Motor neuron (in vitro differentiated cells): Measurements from ENCODE around the gene IGF1R. TPM values are rescaled to one million over a fixed set of nuclear protein-coding genes. Genes with fewer than 3 reads are reported as not detected.

ENCODE experiments used
- ATAC-seq, 8 experiments: fragments of 200-7000 bp; cut with Tn5 transposase; replicated peaks in 6 of 8; 2 replicates each; pipeline ENCODE4 v1.8.0; 2021; ENCODE audit warnings: mild to moderate bottlenecking in 8 of 8, moderate library complexity in 8 of 8
- H3K27ac ChIP-seq, 2 donors: fragments of 250-450 bp; sonication (Bioruptor Pico); 2 replicates each; pipeline ENCODE4 v1.9.0; 2021; ENCODE audit warnings: antibody characterized with exemption in 2 of 2, mild to moderate bottlenecking in 2 of 2, moderate library complexity in 1 of 2
- H3K4me1 ChIP-seq, 2 donors: fragments of 250-450 bp; sonication (Bioruptor Pico); replicated peaks in 1 of 2; 2 replicates each; pipeline ENCODE4 v1.6.1; 2021; ENCODE audit warnings: antibody characterized with exemption in 2 of 2, mild to moderate bottlenecking in 2 of 2, moderate library complexity in 1 of 2
- H3K4me3 ChIP-seq, 5 donors: fragments of 250-450 bp; sonication (Bioruptor Pico); 2 replicates each; pipeline ENCODE4 v1.9.0; 2021; ENCODE audit warnings: antibody characterized with exemption in 5 of 5, mild to moderate bottlenecking in 5 of 5, moderate library complexity in 4 of 5
- WGBS, 10 experiments: fragments of 450-650 bp; shearing (Covaris generic); methylation state at CpG; one replicate each; pipeline ENCODE4 v1.0.0; 2022; 5-methylcytosine and 5-hydroxymethylcytosine counted together
- in situ Hi-C, 9 experiments: fragments of 400-800 bp; cut with MboI; loops; one replicate each; pipeline ENCODE4 v1.15.0; 2021; ENCODE audit warnings: low sequenced_read_pairs in 9 of 9, low pct_unique_long_range_greater_than_20kb in 2 of 9; ENCODE audit not compliant: unreplicated experiment in 9 of 9
- total RNA-seq, 8 experiments: library from RNA; unstranded; fragments of 300-600 nt; gene quantifications; 2 replicates each; pipeline versions ENCODE4 v1.2.3 to v1.2.4, GENCODE V29; 2022

The IGF1R gene
- total RNA-seq, 8 experiments from 2014 or later, result 12.5 to 43.5 (median 26.1) TPM

- H3K27ac ChIP-seq, result no peak overlapping the region
- H3K4me1 ChIP-seq, result peaks cover 61 to 69% of the 10 kb centered on the region in 2 donors
- 20 to 79% (median 62%) methylated on average over 1 to 10 of the region's 10 CpGs; no CpG with 5 or more reads in 1 of the 10 experiments for WGBS, 10 experiments
- ATAC-seq, result no peak
- H3K4me3 ChIP-seq, result no peak overlapping the region
- in situ Hi-C loops, result no loop called here
Observed at GRCh38 chr15:98718426-98719136, 70.2 kb downstream of the IGF1R start.

GRCh38 chr15:98719137-98719740, 70.9 kb downstream of the IGF1R start:
- H3K4me1 ChIP-seq, result peaks cover 64 to 70% of the 10 kb centered on the region in 2 donors
- WGBS, 10 experiments, result 50 to 93% (median 61%) methylated on average over 1 to 5 of the region's 5 CpGs; no CpG with 5 or more reads in 3 of the 10 experiments
- H3K4me3 ChIP-seq, result no peak overlapping the region
- no peak overlapping the region for H3K27ac ChIP-seq
- ATAC-seq, result peak in 1 of 8 experiments; percentile 25
- in situ Hi-C loops, result no loop called here

DNA sequence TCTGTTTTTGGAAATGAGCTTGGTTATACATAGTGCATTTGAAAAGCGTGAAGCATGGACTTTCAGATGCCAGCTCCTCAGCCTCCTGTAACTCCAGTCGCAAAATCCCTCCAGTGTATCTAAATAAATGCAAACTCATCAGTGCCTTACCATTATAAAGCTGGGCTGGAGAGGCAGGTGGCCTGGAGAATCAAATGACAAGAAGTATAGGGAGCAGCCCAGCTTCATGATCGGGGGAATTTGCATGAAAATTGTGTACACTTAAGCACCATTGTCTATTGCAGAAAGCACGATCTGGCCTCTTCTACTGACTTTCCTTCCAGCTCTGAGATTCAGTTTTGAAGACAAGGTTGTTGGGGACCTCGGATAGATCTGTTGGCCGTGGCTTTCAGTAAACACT, 71.7 kb downstream of the IGF1R start:
- 31 to 90% (median 82%) methylated on average over 1 to 5 of the region's 6 CpGs; no CpG with 5 or more reads in 1 of the 10 experiments for WGBS, 10 experiments

GRCh38 chr15:98720577-98721565, 72.5 kb downstream of the IGF1R start:
- H3K4me1 ChIP-seq, result peaks cover 53 to 60% of the 10 kb centered on the region in 2 donors
- WGBS, 10 experiments, result 22 to 100% (median 86%) methylated on average over 1 to 9 of the region's 11 CpGs; no CpG with 5 or more reads in 1 of the 10 experiments
- in situ Hi-C loops, result no loop called here

More for the DNA sequence above, 71.7 kb downstream of the IGF1R start:
- Histone ChIP-seq H3K4me3 (no peak overlapping the region), H3K4me1 (peaks cover 58 to 66% of the 10 kb centered on the region in 2 donors), H3K27ac (peak overlapping the region in 1 of 2 donors; percentile 17)
- in situ Hi-C loops, result no loop called here
- peak in 5 of 8 experiments; percentile 7 to 67 (median 59) for ATAC-seq

GRCh38 chr15:98722209-98722608, 73.9 kb downstream of the IGF1R start:
- ATAC-seq, result no peak
- Histone ChIP-seq H3K27ac (no peak overlapping the region), H3K4me3 (no peak overlapping the region), H3K4me1 (peaks cover 54 to 55% of the 10 kb centered on the region in 2 donors)
- WGBS, 10 experiments, result 87 to 100% (median 93%) methylated on average over 1 to 8 of the region's 8 CpGs; no CpG with 5 or more reads in 1 of the 10 experiments
- in situ Hi-C loops, result no loop called here

More at GRCh38 chr15:98720577-98721565, 72.5 kb downstream of the IGF1R start:
- H3K4me3 ChIP-seq, result no peak overlapping the region
- H3K27ac ChIP-seq, result peak overlapping the region in 1 of 2 donors; percentile 17
- ATAC-seq, result peak; percentile 49 to 70 (median 53)

DNA sequence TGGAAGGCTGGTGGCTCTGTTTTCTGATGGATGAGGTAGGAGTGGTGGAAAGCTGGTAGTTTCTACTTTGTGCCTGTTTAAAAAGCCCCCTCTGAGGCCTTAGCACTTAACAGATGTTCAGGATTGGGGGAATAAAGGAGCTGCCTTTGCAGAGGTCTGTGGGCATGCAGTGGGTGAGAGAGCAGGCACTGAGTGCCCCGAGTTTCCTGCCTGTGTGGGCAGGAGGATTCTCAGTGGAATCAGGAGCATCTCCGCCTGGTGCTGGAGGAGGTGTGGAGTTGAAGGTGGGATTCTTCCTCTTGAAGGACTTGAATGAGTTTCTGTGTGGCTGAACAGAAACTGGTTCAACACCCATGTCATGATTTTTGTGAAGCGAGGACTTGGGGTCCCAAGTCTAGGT, 74.3 kb downstream of the IGF1R start:
- no peak overlapping the region for H3K27ac ChIP-seq
- ATAC-seq, result no peak
- in situ Hi-C loops, result no loop called here
- no peak overlapping the region for H3K4me3 ChIP-seq
- peaks cover 58% of the 10 kb centered on the region in 2 donors for H3K4me1 ChIP-seq
- WGBS, 10 experiments, result 72 to 100% (median 96%) methylated on average over 1 to 3 of the region's 3 CpGs; no CpG with 5 or more reads in 4 of the 10 experiments

GRCh38 chr15:98723195-98723594, 74.9 kb downstream of the IGF1R start:
- H3K27ac ChIP-seq, result no peak overlapping the region
- WGBS, 10 experiments, result 11 to 100% (median 51%) methylated on average over 1 to 3 of the region's 3 CpGs; no CpG with 5 or more reads in 1 of the 10 experiments
- no peak for ATAC-seq
- no peak overlapping the region for H3K4me3 ChIP-seq
- in situ Hi-C loops, result no loop called here
- peaks cover 58 to 59% of the 10 kb centered on the region in 2 donors for H3K4me1 ChIP-seq

GRCh38 chr15:98724048-98724447, 75.7 kb downstream of the IGF1R start:
- in situ Hi-C loops, result no loop called here
- no peak for ATAC-seq
- WGBS, 10 experiments, result 40 to 100% (median 100%) methylated on average over 1 of the region's 1 CpG; no CpG with 5 or more reads in 7 of the 10 experiments
- H3K4me1 ChIP-seq, result peaks cover 58 to 59% of the 10 kb centered on the region in 2 donors
- no peak overlapping the region for H3K4me3 ChIP-seq
- no peak overlapping the region for H3K27ac ChIP-seq

GRCh38 chr15:98724494-98724893, 76.2 kb downstream of the IGF1R start:
- 81 to 96% (median 87%) methylated on average over 2 to 8 of the region's 9 CpGs; no CpG with 5 or more reads in 5 of the 10 experiments for WGBS, 10 experiments
- no peak for ATAC-seq

GRCh38 chr15:98725874-98726273, 77.5 kb downstream of the IGF1R start:
- ATAC-seq, result no peak
- Histone ChIP-seq H3K4me1 (peaks cover 49 to 58% of the 10 kb centered on the region in 2 donors), H3K27ac (no peak overlapping the region), H3K4me3 (no peak overlapping the region)
- 73 to 100% (median 90%) methylated on average over 1 to 4 of the region's 5 CpGs; no CpG with 5 or more reads in 3 of the 10 experiments for WGBS, 10 experiments
- in situ Hi-C loops, result no loop called here

More at GRCh38 chr15:98724494-98724893, 76.2 kb downstream of the IGF1R start:
- H3K4me3 ChIP-seq, result no peak overlapping the region
- H3K27ac ChIP-seq, result no peak overlapping the region
- in situ Hi-C loops, result no loop called here
- peaks cover 58 to 59% of the 10 kb centered on the region in 2 donors for H3K4me1 ChIP-seq

GRCh38 chr15:98727115-98728040, 79.0 kb downstream of the IGF1R start:
- H3K27ac ChIP-seq, result peak overlapping the region; percentile 0 to 84
- H3K4me3 ChIP-seq, result peak overlapping the region in 3 of 5 donors; percentile 2 to 8 (median 3)
- 14 to 77% (median 36%) methylated on average over 1 to 14 of the region's 20 CpGs for WGBS, 10 experiments
- in situ Hi-C loops, result no loop called here
- peaks cover 48 to 61% of the 10 kb centered on the region in 2 donors for H3K4me1 ChIP-seq
- peak; percentile 96 to 99 (median 96) for ATAC-seq
